ENCODE measurements around the gene ZNRF2. TPM values are rescaled to one million over a fixed set of nuclear protein-coding genes. Genes with fewer than 3 reads are reported as not detected.

ZNRF2 gene
- total RNA-seq, 1 donor, result 5.8 TPM

DNA sequence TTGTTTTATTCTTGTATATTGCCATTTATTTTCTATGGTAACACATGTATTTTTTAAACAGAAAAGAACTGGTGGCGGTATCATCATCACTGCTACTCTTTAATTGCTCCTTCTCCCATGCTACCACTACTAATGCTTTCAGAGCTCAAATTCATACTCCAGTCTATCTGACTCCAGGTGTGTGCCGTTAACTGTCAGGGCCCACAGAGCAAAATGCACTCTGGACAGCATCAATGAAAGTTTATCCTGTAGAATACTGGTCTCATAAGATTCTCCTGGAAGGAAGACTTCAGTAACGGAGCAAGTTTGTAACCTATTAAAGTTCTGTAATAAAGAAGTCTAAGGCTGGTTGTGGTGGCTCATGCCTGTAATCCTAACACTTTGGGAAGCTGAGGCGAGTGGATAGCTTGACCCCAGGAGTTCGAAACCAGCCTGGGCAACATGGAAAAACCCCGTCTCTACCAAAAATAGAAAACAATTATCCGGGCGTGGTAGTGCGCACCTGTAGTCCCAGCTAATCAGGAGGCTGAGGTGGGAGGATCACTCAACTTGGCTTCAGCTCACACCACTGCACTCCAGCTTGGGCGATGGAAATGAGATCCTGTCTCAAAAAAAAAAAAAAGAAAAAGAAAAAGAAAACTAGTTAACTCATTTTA, 18.4 kb downstream of the ZNRF2 start:
- TF ChIP-seq, protein P1, sequence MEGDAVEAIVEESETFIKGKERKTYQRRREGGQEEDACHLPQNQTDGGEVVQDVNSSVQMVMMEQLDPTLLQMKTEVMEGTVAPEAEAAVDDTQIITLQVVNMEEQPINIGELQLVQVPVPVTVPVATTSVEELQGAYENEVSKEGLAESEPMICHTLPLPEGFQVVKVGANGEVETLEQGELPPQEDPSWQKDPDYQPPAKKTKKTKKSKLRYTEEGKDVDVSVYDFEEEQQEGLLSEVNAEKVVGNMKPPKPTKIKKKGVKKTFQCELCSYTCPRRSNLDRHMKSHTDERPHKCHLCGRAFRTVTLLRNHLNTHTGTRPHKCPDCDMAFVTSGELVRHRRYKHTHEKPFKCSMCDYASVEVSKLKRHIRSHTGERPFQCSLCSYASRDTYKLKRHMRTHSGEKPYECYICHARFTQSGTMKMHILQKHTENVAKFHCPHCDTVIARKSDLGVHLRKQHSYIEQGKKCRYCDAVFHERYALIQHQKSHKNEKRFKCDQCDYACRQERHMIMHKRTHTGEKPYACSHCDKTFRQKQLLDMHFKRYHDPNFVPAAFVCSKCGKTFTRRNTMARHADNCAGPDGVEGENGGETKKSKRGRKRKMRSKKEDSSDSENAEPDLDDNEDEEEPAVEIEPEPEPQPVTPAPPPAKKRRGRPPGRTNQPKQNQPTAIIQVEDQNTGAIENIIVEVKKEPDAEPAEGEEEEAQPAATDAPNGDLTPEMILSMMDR (IDR thresholded peaks at IDR 0.05; ENCODE audit: insufficient read depth, low read length), result no peak
- no peak for DNase-seq (ENCODE audit: low read depth)
- no peak overlapping the region for H3K4me3 ChIP-seq (ENCODE audit: low read depth, low read length)

DNA sequence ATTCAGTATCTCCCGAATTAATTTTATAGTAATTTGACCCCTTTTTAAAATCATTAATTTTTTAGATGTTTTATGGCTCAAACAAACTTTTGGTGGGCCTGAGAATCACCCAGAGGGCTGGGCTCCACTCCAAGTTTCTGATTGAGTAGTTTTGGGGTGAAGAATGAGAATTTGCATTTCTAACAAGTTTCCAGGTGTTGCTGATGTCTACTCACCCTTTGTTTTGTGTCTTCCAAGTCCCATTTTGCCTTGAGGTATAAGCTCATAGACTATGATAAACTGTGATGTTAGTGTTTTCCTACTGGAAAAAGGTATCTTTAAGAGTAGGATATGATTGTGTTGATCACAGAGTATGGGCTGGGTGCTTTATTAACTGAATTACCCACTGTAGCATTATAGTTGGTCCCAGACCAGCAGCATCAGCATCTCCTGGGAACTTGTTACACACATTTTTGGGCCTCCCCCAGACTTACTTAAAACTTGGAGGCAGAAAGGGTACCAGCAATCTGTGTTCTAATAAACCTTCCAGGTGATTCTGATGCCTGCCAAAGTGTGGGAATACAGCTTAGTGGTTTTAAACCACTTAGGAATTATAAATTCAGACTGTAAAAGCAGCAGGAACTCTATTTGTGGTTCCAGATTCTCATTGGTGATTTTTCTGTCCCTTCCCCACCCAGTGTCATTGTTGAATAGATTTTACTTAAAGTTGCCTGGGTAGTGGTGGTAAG, 19.1 kb downstream of the ZNRF2 start:
- no peak for DNase-seq (ENCODE audit: low read depth)
- no peak overlapping the region for H3K4me3 ChIP-seq (ENCODE audit: low read depth, low read length)
- TF ChIP-seq, protein P1 (IDR thresholded peaks at IDR 0.05; ENCODE audit: insufficient read depth, low read length), result no peak

DNA sequence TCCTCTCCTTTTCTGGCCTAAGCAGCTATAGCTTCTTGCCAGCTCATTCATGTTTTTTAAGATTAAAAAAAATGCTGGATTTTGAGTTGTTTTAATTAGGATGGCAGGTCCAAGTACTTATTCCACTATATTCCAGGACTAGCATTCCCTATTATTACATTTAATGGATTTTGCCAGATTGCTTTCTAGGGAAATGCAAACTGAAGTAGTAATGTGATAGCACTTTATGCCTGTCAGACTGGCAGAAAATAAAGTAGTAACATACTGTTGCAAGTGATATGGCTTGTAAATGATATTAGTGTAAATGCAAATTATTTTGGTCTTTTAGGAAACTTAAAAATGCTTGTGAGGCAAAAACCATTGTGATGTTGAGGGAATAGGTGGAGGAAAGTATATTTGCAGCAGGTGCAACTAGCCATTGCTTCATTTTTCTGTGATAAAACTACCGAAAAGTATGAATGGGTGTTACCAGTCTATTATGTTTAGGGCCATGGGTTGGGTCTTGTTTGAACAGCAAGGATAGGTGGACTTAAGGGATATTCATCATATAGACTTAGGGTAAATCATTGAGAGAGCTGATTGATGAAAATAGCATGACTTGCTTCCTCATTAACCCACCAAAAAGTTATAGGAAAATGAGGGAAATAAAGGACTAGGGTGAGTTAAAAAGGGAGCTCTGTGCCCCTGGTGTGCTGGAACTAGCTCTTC, 19.9 kb downstream of the ZNRF2 start:
- DNase-seq (ENCODE audit: low read depth), result no peak
- H3K4me3 ChIP-seq (ENCODE audit: low read depth, low read length), result no peak overlapping the region
- TF ChIP-seq, protein P1 (IDR thresholded peaks at IDR 0.05; ENCODE audit: insufficient read depth, low read length), result no peak

DNA sequence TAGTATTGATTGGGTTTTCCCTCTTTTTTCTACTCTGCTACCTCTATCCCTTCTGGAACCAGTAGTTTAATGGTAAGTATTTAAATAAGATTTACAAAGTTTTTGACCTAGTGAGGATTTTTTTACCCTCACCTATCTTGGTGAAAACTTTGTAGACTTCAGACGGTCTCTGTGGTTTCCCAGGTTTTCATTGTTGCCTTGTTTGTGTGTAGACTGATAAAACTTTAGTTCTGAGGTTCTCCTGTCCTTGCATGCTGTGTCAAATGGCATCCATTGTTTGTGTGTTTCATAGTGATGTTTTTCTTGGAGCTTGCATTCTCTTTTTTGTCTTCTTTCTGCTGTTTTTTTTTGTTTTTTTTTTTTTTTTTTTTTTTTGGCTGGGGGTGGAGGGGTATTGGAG, 22.6 kb downstream of the ZNRF2 start:
- TF ChIP-seq, protein P1 (IDR thresholded peaks at IDR 0.05; ENCODE audit: insufficient read depth, low read length), result no peak
- no peak for DNase-seq (ENCODE audit: low read depth)

DNA sequence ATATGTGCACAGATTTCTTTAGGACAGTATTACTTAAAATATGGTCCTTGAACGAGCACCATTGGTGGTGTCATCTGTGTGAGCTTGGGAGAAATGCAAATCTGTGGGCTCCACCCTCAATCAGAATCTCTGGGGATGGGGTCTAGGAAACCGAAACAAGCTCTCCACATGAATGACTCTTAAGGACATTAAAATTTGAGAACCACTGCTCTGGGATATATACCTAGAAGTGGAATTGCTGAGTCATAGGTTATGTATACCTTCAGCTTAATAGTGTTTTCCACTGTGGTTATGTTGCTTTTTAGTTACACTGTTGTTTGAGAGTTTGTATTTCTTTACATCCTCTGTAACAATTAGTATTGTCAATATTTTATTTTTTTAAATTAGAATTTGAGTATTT, 24.0 kb downstream of the ZNRF2 start:
- no peak for DNase-seq (ENCODE audit: low read depth)
- no peak overlapping the region for H3K4me3 ChIP-seq (ENCODE audit: low read depth, low read length)
- TF ChIP-seq, protein P1 (IDR thresholded peaks at IDR 0.05; ENCODE audit: insufficient read depth, low read length), result no peak

More for the DNA sequence above, 22.6 kb downstream of the ZNRF2 start:
- no peak overlapping the region for H3K4me3 ChIP-seq (ENCODE audit: low read depth, low read length)

DNA sequence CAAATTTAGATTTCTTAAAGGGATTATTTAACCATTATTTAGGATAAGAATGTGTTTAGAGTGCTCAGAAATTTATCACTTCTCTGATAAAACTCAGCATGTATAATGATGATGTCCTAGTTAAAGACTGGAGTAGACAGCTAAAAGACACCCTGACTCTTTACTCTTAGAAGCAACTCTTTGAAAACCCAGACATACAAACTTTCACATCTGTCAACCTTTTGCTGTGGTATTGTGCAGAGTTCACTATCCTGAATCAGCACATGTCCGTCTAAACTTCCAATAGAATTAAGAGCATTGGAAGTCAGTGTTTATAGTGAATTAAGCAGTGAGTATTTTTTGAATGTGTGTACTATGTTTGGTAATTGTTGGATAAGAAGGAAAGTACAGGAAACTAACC, 24.9 kb downstream of the ZNRF2 start:
- no peak overlapping the region for H3K4me3 ChIP-seq (ENCODE audit: low read depth, low read length)
- DNase-seq (ENCODE audit: low read depth), result no peak
- TF ChIP-seq, protein P1 (IDR thresholded peaks at IDR 0.05; ENCODE audit: insufficient read depth, low read length), result no peak

Data from fibroblast of the aortic adventitia (primary cell).